ENCODE measurements around the gene RAB4A. TPM values are rescaled to one million over a fixed set of nuclear protein-coding genes. Genes with fewer than 3 reads are reported as not detected.
A peak's percentile ranks its signal among the peaks of the same experiment; 100 is the strongest.
"Not testable (repeated sequence)": the region's sequence is repeated elsewhere in the genome, so short reads cannot be mapped to it uniquely, and the experiment has no call there.

The RAB4A gene
- polyA plus RNA-seq, 6 donors from 2014 or later = 16.5 to 26.6 (median 23.2) TPM

- Mint-ChIP-seq H3K4me3 (no peak overlapping the region), H3K9me3 (no peaks in the 10 kb centered on the region), H3K27me3 (no peaks in the 10 kb centered on the region), H3K36me3 (peaks cover 2 to 10% of the 10 kb centered on the region in 2 donors), H3K4me1 (peaks cover 21 to 42% (median 41%) of the 10 kb centered on the region in 3 donors), H3K27ac (peak overlapping the region in 2 of 6 donors; percentile 17 to 30)
- no peak for ATAC-seq (ENCODE audit: low read depth in 2 of 2)
- DNase-seq = no peak
These were observed 11.4 kb downstream of the RAB4A start for GRCh38 chr1:229282295-229282823.

- Mint-ChIP-seq H3K36me3 (peaks cover 9 to 10% of the 10 kb centered on the region in 2 donors), H3K4me1 (peaks cover 21 to 42% (median 41%) of the 10 kb centered on the region in 3 donors), H3K27ac (peak overlapping the region in 1 of 6 donors; percentile 61), H3K27me3 (no peaks in the 10 kb centered on the region), H3K9me3 (no peaks in the 10 kb centered on the region), H3K4me3 (peak overlapping the region in 1 of 8 donors; percentile 32)
- DNase-seq (no peak), ATAC-seq (ENCODE audit: low read depth in 2 of 2) (no peak)
These were observed 12.3 kb downstream of the RAB4A start for GRCh38 chr1:229283183-229283611.

GRCh38 chr1:229284887-229285286 is 14.0 kb downstream of the RAB4A start:
- peak overlapping the region in 3 of 6 donors; percentile 2 to 84 (median 2) for H3K27ac Mint-ChIP-seq
- H3K27me3 Mint-ChIP-seq = no peaks in the 10 kb centered on the region
- no peak overlapping the region for H3K4me3 Mint-ChIP-seq

GRCh38 chr1:229285440-229285839 is 14.5 kb downstream of the RAB4A start:
- no peak overlapping the region for H3K4me3 Mint-ChIP-seq
- H3K4me1 Mint-ChIP-seq = peaks cover 21 to 36% (median 35%) of the 10 kb centered on the region in 3 donors
- H3K9me3 Mint-ChIP-seq = no peaks in the 10 kb centered on the region
- peak overlapping the region in 2 of 6 donors; percentile 2 to 57 for H3K27ac Mint-ChIP-seq
- DNase-seq = no peak
- ATAC-seq (ENCODE audit: low read depth in 2 of 2) = no peak
- peaks cover 19 to 23% of the 10 kb centered on the region in 2 donors for H3K36me3 Mint-ChIP-seq
- H3K27me3 Mint-ChIP-seq = no peaks in the 10 kb centered on the region

More at GRCh38 chr1:229284887-229285286, 14.0 kb downstream of the RAB4A start:
- Mint-ChIP-seq H3K36me3 (peaks cover 13 to 21% of the 10 kb centered on the region in 2 donors), H3K9me3 (no peaks in the 10 kb centered on the region), H3K4me1 (peaks cover 21 to 42% (median 40%) of the 10 kb centered on the region in 3 donors)
- DNase-seq (no peak), ATAC-seq (ENCODE audit: low read depth in 2 of 2) (no peak)

- peaks cover 20 to 31% (median 30%) of the 10 kb centered on the region in 3 donors for H3K4me1 Mint-ChIP-seq
- no peak overlapping the region for H3K27ac Mint-ChIP-seq
- no peak overlapping the region for H3K4me3 Mint-ChIP-seq
- H3K36me3 Mint-ChIP-seq = peaks cover 27 to 31% of the 10 kb centered on the region in 2 donors
- no peak for ATAC-seq (ENCODE audit: low read depth in 2 of 2)
- H3K27me3 Mint-ChIP-seq = no peaks in the 10 kb centered on the region
- peaks cover 0 to 4% (median 0%) of the 10 kb centered on the region in 7 donors for H3K9me3 Mint-ChIP-seq
- DNase-seq = no peak
These were observed 15.3 kb downstream of the RAB4A start for GRCh38 chr1:229286099-229286766.

GRCh38 chr1:229287267-229287666 is 16.4 kb downstream of the RAB4A start:
- Mint-ChIP-seq H3K4me3 (no peak overlapping the region), H3K4me1 (peaks cover 19 to 24% (median 23%) of the 10 kb centered on the region in 3 donors), H3K9me3 (peaks cover 0 to 5% (median 0%) of the 10 kb centered on the region in 7 donors), H3K36me3 (peaks cover 30 to 35% of the 10 kb centered on the region in 2 donors), H3K27ac (peak overlapping the region in 1 of 6 donors; percentile 33), H3K27me3 (no peaks in the 10 kb centered on the region)
- no peak for DNase-seq
- no peak for ATAC-seq (ENCODE audit: low read depth in 2 of 2)

GRCh38 chr1:229288516-229288915 is 17.6 kb downstream of the RAB4A start:
- Mint-ChIP-seq H3K27me3 (no peaks in the 10 kb centered on the region), H3K4me3 (no peak overlapping the region), H3K4me1 (peaks cover 9 to 14% (median 12%) of the 10 kb centered on the region in 3 donors), H3K36me3 (peaks cover 20 to 36% of the 10 kb centered on the region in 2 donors), H3K9me3 (peaks cover 0 to 5% (median 0%) of the 10 kb centered on the region in 7 donors), H3K27ac (no peak overlapping the region)
- ATAC-seq (ENCODE audit: low read depth in 2 of 2) = no peak
- DNase-seq = no peak

- not testable (repeated sequence) for H3K27me3 Mint-ChIP-seq; DNase-seq; H3K9me3 Mint-ChIP-seq; ATAC-seq (ENCODE audit: low read depth in 2 of 2); H3K4me3 Mint-ChIP-seq
- Mint-ChIP-seq H3K4me1 (peaks cover 8 to 11% (median 11%) of the 10 kb centered on the region in 3 donors), H3K27ac (peak overlapping the region in 2 of 6 donors; percentile 15 to 81), H3K36me3 (peaks cover 28 to 44% of the 10 kb centered on the region in 2 donors)
These were observed 20.8 kb downstream of the RAB4A start for GRCh38 chr1:229291686-229292085.

GRCh38 chr1:229293528-229294204 is 22.8 kb downstream of the RAB4A start:
- no peaks in the 10 kb centered on the region for H3K27me3 Mint-ChIP-seq
- peaks cover 28 to 31% of the 10 kb centered on the region in 2 donors for H3K36me3 Mint-ChIP-seq
- peak overlapping the region in 2 of 6 donors; percentile 9 to 95 for H3K27ac Mint-ChIP-seq
- H3K4me1 Mint-ChIP-seq = peaks cover 8 to 11% (median 11%) of the 10 kb centered on the region in 3 donors
- ATAC-seq (ENCODE audit: low read depth in 2 of 2) (no peak), DNase-seq (no peak)
- H3K4me3 Mint-ChIP-seq = peak overlapping the region in 1 of 8 donors; percentile 63
- H3K9me3 Mint-ChIP-seq = peaks cover 0 to 5% (median 0%) of the 10 kb centered on the region in 7 donors

- no peak overlapping the region for H3K4me3 Mint-ChIP-seq
- peaks cover 8 to 11% (median 11%) of the 10 kb centered on the region in 3 donors for H3K4me1 Mint-ChIP-seq
- no peaks in the 10 kb centered on the region for H3K27me3 Mint-ChIP-seq
- no peak for ATAC-seq (ENCODE audit: low read depth in 2 of 2)
- H3K27ac Mint-ChIP-seq = no peak overlapping the region
- DNase-seq = no peak
- peaks cover 31 to 37% of the 10 kb centered on the region in 2 donors for H3K36me3 Mint-ChIP-seq
- peaks cover 0 to 5% (median 0%) of the 10 kb centered on the region in 7 donors for H3K9me3 Mint-ChIP-seq
These were observed 24.8 kb downstream of the RAB4A start for GRCh38 chr1:229295745-229296144.

- Mint-ChIP-seq H3K4me1 (peaks cover 8 to 11% (median 11%) of the 10 kb centered on the region in 3 donors), H3K36me3 (peaks cover 28 to 34% of the 10 kb centered on the region in 2 donors), H3K9me3 (peaks cover 0 to under 1% (median 0%) of the 10 kb centered on the region in 7 donors), H3K4me3 (no peak overlapping the region), H3K27ac (peak overlapping the region in 2 of 6 donors; percentile 28 to 60), H3K27me3 (no peaks in the 10 kb centered on the region)
- no peak for DNase-seq
- ATAC-seq (ENCODE audit: low read depth in 2 of 2) = no peak
These were observed 25.6 kb downstream of the RAB4A start for GRCh38 chr1:229296541-229296941.

GRCh38 chr1:229297746-229298145 is 26.8 kb downstream of the RAB4A start:
- H3K4me1 Mint-ChIP-seq = peaks cover 8 to 11% (median 11%) of the 10 kb centered on the region in 3 donors
- H3K4me3 Mint-ChIP-seq = no peak overlapping the region
- no peak for DNase-seq
- H3K36me3 Mint-ChIP-seq = peaks cover 27 to 33% of the 10 kb centered on the region in 2 donors
- no peak overlapping the region for H3K27ac Mint-ChIP-seq
- no peaks in the 10 kb centered on the region for H3K27me3 Mint-ChIP-seq
- ATAC-seq (ENCODE audit: low read depth in 2 of 2) = no peak
- H3K9me3 Mint-ChIP-seq = no peaks in the 10 kb centered on the region

- Mint-ChIP-seq H3K27ac (no peak overlapping the region), H3K36me3 (peaks cover 27 to 33% of the 10 kb centered on the region in 2 donors), H3K9me3 (no peaks in the 10 kb centered on the region), H3K4me1 (peaks cover 8 to 11% (median 10%) of the 10 kb centered on the region in 3 donors), H3K4me3 (no peak overlapping the region), H3K27me3 (no peaks in the 10 kb centered on the region)
- ATAC-seq (ENCODE audit: low read depth in 2 of 2) = no peak
- DNase-seq = no peak
These were observed 27.5 kb downstream of the RAB4A start for GRCh38 chr1:229298420-229298819.

All from naive B cell (primary cell).